Hindlimb muscle (tissue), 1 donor: Measurements from ENCODE around the gene PDYN. TPM values are rescaled to one million over a fixed set of nuclear protein-coding genes. Genes with fewer than 3 reads are reported as not detected.

Source experiments
- DNase-seq: peaks from one replicate; pipeline ENCODE4 v3.0.0-alpha.2; 2013
- polyA plus RNA-seq: library from polyadenylated mRNA; unstranded; fragments of 120-200 nt; gene quantifications from one replicate; pipeline ENCODE4 v1.2.1, GENCODE V29; 2013; ENCODE audit not compliant: insufficient read length

PDYN gene
- polyA plus RNA-seq, 1 donor: not detected

DNA sequence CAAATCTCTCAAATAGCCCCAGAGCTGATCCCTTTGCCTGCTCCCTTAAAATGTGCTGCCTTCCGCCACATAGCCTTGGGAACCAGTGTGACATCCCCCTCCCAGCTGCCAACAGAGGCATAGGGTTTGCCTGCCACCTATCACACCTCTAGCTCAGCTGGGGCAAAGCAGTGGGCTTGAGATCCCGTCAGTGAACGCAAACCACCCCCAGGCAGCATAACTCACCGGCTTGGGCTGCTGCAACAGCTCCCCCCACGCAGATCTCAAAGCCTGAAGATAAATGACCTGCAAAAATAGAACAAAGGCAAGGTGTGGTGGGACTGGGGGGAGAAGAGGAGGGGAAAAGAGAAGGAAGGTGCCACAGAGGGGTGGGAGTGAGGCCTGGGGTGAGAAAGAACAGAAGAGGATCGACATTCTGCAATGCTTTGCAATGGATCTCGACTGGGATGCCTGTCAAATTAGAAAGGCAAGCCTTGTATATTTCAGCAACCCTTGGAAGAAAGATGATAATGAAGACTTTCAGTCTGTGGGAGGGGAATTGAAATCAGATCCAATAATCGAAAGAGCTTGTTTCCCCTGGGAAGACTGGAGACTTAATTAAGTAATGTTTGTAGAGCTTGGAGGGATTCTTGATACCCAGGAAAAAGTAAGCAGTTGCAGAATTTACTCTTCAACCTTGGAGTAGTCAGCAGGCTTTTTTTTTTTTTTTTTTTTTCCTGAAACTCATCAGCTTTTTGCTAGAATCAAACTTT is 1.3 kb downstream of the PDYN start:
- no peak for DNase-seq

DNA sequence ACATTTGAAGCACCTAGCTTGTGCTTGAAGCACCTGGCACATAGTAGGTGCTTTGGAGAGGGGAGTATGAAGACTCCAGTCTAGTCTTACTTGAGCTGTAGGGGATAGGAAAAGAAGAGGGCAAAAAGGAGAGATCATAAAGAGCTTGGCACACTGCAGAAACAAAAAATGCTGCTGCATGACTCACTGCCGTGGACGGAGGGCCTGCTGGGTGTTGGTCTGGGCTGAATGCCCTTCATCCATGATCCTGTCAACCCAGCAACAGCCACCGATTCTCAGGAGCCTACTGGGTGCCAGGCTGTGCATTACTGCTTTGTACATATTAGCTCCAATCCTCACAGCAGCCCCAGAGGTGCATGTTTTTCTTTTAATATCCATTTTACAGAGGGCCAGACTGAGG is 6.0 kb downstream of the PDYN start:
- no peak for DNase-seq

GRCh38 chr20:1983301-1983700 is 10.6 kb downstream of the PDYN start:
- DNase-seq: no peak

- DNase-seq: no peak
Measured at GRCh38 chr20:1982686-1983085, 11.2 kb downstream of the PDYN start.

- no peak for DNase-seq
Measured at GRCh38 chr20:1979106-1979778, 14.6 kb downstream of the PDYN start.

GRCh38 chr20:1975291-1975690 is 18.6 kb downstream of the PDYN start:
- no peak for DNase-seq

DNA sequence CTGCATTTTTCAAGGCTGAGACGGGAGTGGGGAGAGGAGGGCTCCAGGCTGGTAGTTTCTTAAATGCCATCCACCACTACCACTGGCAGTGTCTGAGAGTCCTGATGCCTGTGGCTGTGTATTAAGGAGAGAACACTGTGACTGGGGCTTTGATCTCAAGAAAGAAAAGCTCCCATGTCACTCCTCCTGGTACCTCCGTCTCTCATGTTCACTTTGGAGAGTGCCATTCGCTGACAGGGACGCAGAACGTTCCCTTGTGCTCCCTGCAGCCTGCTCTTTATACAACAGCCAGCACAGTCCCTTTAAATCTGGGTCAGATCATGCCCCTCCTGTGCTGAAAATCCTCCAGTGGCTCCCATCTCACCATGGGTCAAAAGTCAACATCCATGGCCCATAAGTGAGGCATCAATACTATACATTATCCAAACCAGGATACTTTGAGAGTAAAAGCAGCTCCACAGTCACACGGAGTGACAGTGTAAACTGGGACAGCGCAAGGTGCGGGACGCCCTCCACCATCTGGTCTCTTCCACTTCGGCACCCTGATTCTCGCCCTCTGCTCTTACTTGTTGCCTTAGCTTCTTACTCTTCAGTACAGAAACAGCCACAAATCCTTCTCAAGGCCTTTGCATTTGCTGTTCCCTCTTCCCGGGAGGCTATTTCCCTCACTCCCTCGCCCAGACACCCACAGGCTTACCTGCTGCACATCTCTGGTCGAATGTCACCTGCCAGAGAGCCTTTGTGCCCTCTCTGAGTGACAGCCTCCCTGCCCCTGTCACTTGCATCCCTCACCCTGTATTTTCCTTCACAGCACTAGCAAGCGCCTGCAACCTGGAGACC is 20.0 kb downstream of the PDYN start:
- DNase-seq: no peak

DNA sequence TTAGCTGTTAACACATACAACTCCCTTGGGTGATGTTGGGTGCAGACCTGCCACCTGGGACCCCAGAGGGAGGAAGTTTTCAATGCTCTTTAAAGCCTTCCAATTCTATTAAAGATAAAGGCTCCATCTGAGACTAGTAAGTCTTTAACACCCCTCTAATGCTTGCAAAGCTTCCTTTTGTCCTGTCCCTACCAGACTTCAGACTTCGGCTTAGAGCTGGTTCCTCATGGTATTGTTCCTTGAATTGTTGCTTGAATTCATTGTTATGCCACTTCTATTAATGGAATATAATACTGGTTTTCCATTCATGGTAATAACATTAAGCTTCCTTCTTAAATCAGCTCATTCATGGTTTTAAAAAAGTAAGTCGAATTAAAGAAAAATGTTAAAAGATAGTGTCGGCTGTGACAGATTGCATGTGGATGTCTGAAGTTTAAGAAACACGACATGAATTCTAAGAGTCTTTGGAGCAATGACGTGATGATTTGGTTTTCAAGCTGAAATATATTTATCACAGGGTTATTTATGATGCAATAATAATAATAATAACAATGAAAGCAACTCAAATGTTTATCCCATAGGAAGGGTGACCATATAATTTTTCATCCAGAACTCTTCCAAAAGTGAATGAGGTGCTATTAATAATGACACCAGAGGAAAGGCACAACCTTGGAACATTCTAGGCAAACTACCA is 21.8 kb downstream of the PDYN start:
- no peak for DNase-seq

DNA sequence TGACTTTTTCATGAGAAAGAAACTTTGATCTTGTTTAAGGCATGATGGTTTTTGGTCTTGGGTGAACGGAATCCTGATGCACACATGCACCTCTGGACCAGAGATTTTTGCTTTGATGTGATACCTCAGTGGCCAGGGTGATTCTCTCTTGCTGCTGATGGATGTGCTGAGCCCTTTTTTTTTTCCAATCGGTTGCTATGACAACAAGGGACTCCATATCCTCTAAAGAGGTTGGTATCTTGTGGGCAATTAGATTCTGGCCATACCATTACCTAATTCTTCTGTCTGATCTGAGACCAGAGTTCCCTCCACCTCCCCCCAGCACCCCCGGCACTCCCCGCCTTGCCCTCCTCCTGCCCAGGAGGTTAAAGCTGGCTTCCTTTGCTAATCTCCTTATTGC is 24.9 kb downstream of the PDYN start:
- DNase-seq: no peak

DNA sequence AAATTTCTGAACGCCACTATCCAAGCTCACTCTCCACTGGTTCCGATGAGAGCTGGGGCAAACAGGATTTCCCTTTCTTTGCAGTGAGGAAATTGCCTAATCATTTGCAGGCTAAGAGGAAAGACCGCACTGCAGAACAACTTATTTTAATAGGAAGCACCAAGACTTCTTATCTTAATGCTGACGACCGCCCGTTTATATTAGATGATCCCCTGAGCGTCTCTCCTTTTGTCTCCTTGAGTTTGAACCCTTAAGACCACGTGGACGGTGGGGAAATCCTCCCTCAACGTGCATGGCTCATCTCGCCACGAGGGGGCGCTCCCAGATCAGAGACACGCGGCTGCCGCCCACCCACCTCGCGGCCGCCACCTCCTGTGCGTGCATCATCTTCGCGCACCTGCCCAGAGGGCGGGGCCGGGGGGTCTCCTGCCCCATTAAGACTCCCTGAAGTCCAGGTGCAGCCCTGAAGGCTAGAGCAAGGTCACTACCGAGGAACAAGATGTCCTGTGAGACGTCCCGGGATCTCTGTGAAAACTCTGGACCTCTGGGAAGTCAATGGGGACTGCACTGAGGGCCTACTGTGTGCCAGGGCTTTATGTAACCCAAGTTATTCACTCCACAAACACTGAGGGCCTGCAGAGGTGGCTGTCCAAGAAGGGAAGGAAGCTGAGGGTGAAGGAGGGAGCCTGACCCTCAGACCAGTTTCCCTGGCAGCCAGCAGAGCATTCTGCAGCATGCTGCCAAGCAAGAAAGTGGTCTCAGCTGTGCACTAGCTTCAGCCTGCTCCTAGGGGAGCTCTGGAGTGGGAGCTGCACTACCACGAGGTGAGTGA is 28.1 kb downstream of the PDYN start:
- DNase-seq: peak; percentile 59

- DNase-seq: no peak
Measured at GRCh38 chr20:1964659-1965405, 29.0 kb downstream of the PDYN start.

GRCh38 chr20:1964061-1964460 is 29.8 kb downstream of the PDYN start:
- no peak for DNase-seq

DNA sequence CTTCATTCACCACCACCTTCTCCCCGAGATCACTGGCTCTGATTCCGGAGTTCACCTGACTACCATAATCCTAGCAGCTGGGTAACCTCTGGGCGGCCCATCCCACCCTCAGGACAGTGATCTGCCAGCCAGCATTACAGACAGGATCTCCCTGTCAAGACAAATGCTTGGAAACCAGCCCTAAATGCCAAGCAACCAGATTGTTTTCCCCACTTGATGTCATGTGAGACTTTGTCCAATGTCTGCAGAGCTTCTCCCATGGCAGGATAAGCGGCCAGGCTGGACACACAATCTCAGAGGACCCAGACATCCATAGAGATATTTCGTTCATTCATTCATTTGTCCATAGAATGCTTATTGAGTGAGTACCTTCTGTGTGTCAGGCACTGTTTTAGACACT is 32.5 kb downstream of the PDYN start:
- no peak for DNase-seq

DNA sequence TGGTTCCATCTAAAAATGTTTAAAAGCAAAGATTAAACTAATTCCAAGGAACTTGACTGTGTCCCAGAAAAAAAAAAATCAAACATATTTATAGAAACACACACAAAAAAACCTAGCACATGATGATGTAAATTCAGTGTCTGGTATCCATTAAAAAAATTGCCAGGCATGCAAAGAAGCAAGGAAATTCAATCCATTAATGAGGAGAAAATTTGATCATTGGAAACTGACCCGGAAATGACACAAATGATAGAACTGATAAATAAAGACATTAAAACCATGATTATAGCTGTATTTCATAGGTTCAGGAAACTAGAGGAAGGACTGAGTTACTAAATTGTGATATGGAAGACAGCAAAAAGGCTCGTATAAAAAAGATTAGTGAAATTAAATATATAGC is 34.7 kb downstream of the PDYN start:
- no peak for DNase-seq

DNA sequence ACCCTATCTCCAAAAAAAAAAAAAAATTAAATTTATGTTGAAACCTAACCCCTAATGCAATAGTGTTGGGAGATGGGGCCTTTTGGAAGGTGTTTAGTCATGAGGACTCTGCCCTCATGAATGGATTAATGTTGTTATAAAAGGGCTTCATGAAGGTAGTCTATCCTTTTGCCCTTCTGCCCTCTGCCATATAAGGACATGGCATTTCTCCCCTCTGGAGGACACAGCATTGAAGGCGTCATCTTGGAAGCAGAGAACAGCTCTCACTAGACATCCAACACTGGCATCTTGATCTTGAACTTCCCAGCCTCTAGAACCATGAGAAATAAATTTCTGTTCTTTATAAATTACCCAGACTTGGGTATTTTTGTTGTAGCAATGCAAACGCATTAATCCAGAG is 35.4 kb downstream of the PDYN start:
- DNase-seq: no peak

- no peak for DNase-seq
Measured at GRCh38 chr20:1955217-1955616, 38.6 kb downstream of the PDYN start.

DNA sequence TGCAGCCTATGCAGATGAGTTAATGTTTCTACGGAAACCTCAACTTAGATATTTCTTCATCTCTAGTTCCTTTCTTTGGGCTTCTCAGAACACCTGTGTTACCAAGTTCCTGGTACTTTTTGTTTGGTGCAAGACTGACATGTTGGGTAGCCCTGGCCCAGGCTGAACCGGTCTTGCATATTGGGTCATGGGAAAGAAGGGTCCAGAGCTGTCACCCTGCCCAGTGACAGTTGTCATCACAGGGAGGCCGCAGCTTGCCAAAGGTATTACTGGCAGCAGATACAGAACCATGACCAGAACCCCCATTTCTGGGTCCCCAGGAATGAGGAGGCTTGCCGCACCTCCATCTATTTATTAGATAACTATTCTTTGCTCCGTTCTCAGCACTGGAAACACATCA is 40.2 kb downstream of the PDYN start:
- DNase-seq: no peak

DNA sequence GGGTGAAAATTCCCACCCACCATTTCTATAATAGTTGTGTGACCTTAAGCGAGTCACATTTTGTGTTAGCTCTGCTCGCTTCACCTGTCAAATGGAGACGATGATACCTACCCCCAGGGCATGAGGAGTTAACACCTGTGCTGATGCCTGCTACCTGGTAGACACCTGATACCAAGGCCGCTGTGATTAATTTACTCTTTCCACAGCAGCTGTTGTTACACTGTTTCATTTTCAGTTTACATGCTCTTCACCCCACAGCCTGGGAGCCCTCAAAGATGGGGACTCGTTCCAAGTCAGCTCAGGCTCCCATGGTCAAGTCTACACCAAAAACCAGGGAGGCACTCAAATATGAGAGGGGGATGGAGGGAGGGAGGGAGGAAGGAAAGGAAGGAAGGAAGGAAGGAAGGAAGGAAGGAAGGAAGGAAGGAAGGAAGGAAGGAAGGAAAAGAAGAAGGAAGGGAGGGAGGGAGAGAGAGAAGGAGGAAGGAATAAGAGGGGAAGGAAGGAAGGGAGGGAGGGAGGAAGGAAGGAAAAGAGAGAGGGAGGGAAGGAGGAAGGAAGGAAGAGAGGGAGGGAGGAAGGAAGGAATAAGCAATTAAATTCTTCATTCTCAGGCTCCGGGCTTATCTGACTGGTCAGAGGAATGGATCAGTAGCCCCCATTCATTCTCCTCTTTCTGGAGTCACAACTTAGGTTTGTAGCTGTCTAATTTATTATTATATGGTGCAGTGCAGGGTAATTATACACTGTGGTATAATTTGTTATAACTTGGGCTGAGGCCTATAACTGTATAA is 40.9 kb downstream of the PDYN start:
- no peak for DNase-seq

GRCh38 chr20:1951436-1952115 is 42.3 kb downstream of the PDYN start:
- DNase-seq: no peak

DNA sequence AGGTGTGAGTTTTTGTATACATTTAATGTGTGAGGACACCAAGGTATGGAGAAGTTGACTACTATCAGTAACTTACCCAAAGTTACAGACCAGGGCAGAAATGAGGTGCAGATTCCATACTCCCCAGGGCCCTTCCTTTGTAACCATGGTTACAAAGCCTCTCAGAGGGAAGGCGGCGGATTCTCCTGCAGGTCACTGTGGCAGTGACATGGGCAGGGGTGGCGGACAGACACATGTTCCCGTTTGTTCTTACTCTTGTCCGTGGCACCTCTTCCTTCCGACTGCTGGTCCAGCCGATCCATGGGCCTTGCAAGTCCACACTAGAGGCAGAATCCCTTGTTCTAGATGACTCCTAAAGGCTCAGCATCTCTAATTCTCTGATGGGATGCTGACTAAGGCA is 43.0 kb downstream of the PDYN start:
- no peak for DNase-seq
